ENCODE data around the gene APEX2.

APEX2 gene

GRCh38 chrX:55006827-55007621 is 6.9 kb downstream of the APEX2 start:
- Histone ChIP-seq H3K36me3 (peaks cover 2% of the 10 kb centered on the region), H3K27ac (no peak overlapping the region), H3K27me3 (ENCODE audit: insufficient read depth, low read depth, severe bottlenecking) (peaks cover 3% of the 10 kb centered on the region), H3K4me3 (ENCODE audit: low read depth, low read length) (no peak overlapping the region), H3K9me3 (ENCODE audit: severe bottlenecking) (no peaks in the 10 kb centered on the region)
- no peak for DNase-seq
- TF ChIP-seq, protein P1, sequence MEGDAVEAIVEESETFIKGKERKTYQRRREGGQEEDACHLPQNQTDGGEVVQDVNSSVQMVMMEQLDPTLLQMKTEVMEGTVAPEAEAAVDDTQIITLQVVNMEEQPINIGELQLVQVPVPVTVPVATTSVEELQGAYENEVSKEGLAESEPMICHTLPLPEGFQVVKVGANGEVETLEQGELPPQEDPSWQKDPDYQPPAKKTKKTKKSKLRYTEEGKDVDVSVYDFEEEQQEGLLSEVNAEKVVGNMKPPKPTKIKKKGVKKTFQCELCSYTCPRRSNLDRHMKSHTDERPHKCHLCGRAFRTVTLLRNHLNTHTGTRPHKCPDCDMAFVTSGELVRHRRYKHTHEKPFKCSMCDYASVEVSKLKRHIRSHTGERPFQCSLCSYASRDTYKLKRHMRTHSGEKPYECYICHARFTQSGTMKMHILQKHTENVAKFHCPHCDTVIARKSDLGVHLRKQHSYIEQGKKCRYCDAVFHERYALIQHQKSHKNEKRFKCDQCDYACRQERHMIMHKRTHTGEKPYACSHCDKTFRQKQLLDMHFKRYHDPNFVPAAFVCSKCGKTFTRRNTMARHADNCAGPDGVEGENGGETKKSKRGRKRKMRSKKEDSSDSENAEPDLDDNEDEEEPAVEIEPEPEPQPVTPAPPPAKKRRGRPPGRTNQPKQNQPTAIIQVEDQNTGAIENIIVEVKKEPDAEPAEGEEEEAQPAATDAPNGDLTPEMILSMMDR (IDR thresholded peaks at IDR 0.05; ENCODE audit: low read depth, low read length), result no peak

DNA sequence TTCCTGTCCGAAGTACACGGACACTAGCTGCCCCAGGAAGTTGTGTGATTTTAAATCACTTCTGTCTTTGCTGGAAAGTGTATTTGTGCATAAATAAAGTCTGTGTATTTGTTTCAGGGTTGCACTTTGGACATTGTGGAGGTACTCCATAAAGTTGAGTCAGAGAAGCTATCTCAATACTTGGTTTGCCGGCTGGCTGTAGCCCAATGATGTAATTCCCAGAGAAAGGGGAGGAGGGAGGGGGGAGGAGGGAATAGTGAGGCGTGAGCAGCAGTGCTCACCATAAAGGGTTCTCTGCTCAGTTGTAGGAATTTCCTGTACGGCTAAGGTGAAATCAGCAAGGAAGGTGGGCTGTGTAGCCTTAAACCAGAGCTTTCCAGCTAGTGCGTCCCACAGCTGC is 7.5 kb downstream of the APEX2 start:
- H3K36me3 ChIP-seq, result peaks cover 2% of the 10 kb centered on the region
- TF ChIP-seq, protein P1 (IDR thresholded peaks at IDR 0.05; ENCODE audit: low read depth, low read length), result no peak
- no peak for DNase-seq
- no peak overlapping the region for H3K27ac ChIP-seq
- H3K4me3 ChIP-seq (ENCODE audit: low read depth, low read length), result no peak overlapping the region
- H3K9me3 ChIP-seq (ENCODE audit: severe bottlenecking), result no peaks in the 10 kb centered on the region
- H3K27me3 ChIP-seq (ENCODE audit: insufficient read depth, low read depth, severe bottlenecking), result peaks cover 3% of the 10 kb centered on the region

- Histone ChIP-seq H3K27ac (no peak overlapping the region), H3K36me3 (peaks cover 2% of the 10 kb centered on the region), H3K9me3 (ENCODE audit: severe bottlenecking) (no peaks in the 10 kb centered on the region), H3K27me3 (ENCODE audit: insufficient read depth, low read depth, severe bottlenecking) (peaks cover 3% of the 10 kb centered on the region), H3K4me3 (ENCODE audit: low read depth, low read length) (no peak overlapping the region)
- TF ChIP-seq, protein P1 (IDR thresholded peaks at IDR 0.05; ENCODE audit: low read depth, low read length), result no peak
- DNase-seq, result no peak
These were observed 8.6 kb downstream of the APEX2 start for GRCh38 chrX:55008571-55009358.

- Histone ChIP-seq H3K27me3 (ENCODE audit: insufficient read depth, low read depth, severe bottlenecking) (peaks cover 3% of the 10 kb centered on the region), H3K4me3 (ENCODE audit: low read depth, low read length) (no peak overlapping the region), H3K36me3 (no peaks in the 10 kb centered on the region), H3K9me3 (ENCODE audit: severe bottlenecking) (no peaks in the 10 kb centered on the region), H3K27ac (no peak overlapping the region)
- TF ChIP-seq, protein P1 (IDR thresholded peaks at IDR 0.05; ENCODE audit: low read depth, low read length), result no peak
- DNase-seq, result no peak
These were observed 11.1 kb downstream of the APEX2 start for GRCh38 chrX:55011294-55011693.

GRCh38 chrX:55014897-55015299 is 14.7 kb downstream of the APEX2 start:
- H3K27ac ChIP-seq, result no peak overlapping the region
- peaks cover 3% of the 10 kb centered on the region for H3K27me3 ChIP-seq (ENCODE audit: insufficient read depth, low read depth, severe bottlenecking)
- no peaks in the 10 kb centered on the region for H3K36me3 ChIP-seq
- TF ChIP-seq, protein P1 (IDR thresholded peaks at IDR 0.05; ENCODE audit: low read depth, low read length), result no peak
- H3K9me3 ChIP-seq (ENCODE audit: severe bottlenecking), result no peaks in the 10 kb centered on the region
- no peak for DNase-seq
- H3K4me3 ChIP-seq (ENCODE audit: low read depth, low read length), result no peak overlapping the region

Data from WERI-Rb-1 (cell line).